GM19240 (cell line): ENCODE data around the gene AUTS2.
"Not testable (repeated sequence)": the region's sequence is repeated elsewhere in the genome, so short reads cannot be mapped to it uniquely, and the experiment has no call there.

Experiments used
- DNase-seq: peaks from one replicate; pipeline ENCODE4 v3.0.0; 2011; ENCODE audit warnings: low spot score; ENCODE audit not compliant: insufficient read length

AUTS2 gene

GRCh38 chr7:70638158-70639107 lies 1040.2 kb downstream of the AUTS2 start:
- no peak for DNase-seq

- DNase-seq: no peak
Measured at GRCh38 chr7:70640266-70640833, 1042.1 kb downstream of the AUTS2 start.

- no peak for DNase-seq
Measured at GRCh38 chr7:70641882-70642281, 1043.6 kb downstream of the AUTS2 start.

GRCh38 chr7:70645279-70645678 lies 1047.0 kb downstream of the AUTS2 start:
- DNase-seq: no peak

GRCh38 chr7:70645876-70646351 lies 1047.6 kb downstream of the AUTS2 start:
- DNase-seq: no peak

GRCh38 chr7:70646536-70647248 lies 1048.4 kb downstream of the AUTS2 start:
- DNase-seq: no peak

- peak; percentile 7 for DNase-seq
Measured at GRCh38 chr7:70647801-70648498, 1049.7 kb downstream of the AUTS2 start.

GRCh38 chr7:70648499-70648861 lies 1050.2 kb downstream of the AUTS2 start:
- not testable (repeated sequence) for DNase-seq

- DNase-seq: no peak
Measured at GRCh38 chr7:70649323-70649722, 1051.0 kb downstream of the AUTS2 start.

- DNase-seq: no peak
Measured at GRCh38 chr7:70654146-70654545, 1055.9 kb downstream of the AUTS2 start.

GRCh38 chr7:70654979-70655378 lies 1056.7 kb downstream of the AUTS2 start:
- DNase-seq: no peak

- no peak for DNase-seq
Measured at GRCh38 chr7:70655694-70656093, 1057.4 kb downstream of the AUTS2 start.

- DNase-seq: no peak
Measured at GRCh38 chr7:70657571-70657970, 1059.3 kb downstream of the AUTS2 start.

GRCh38 chr7:70657989-70658632 lies 1059.8 kb downstream of the AUTS2 start:
- no peak for DNase-seq

- DNase-seq: no peak
Measured at GRCh38 chr7:70659263-70659662, 1061.0 kb downstream of the AUTS2 start.

GRCh38 chr7:70660154-70660818 lies 1062.0 kb downstream of the AUTS2 start:
- DNase-seq: no peak

- no peak for DNase-seq
Measured at GRCh38 chr7:70660819-70661191, 1062.5 kb downstream of the AUTS2 start.

- DNase-seq: no peak
Measured at GRCh38 chr7:70663680-70664079, 1065.4 kb downstream of the AUTS2 start.

GRCh38 chr7:70665997-70666396 lies 1067.7 kb downstream of the AUTS2 start:
- DNase-seq: no peak

GRCh38 chr7:70667406-70667805 lies 1069.1 kb downstream of the AUTS2 start:
- no peak for DNase-seq
